SU-DHL-6 (cell line): Measurements from ENCODE around the gene KASH5.

Source experiments
- H2AFZ ChIP-seq: fragments of 200-600 bp; sonication (generic); 2 replicates; pipeline ENCODE4 v1.6.1; 2014; ENCODE audit warnings: low read depth, mild to moderate bottlenecking, moderate library complexity, mixed read lengths, antibody characterized with exemption, low read length; ENCODE audit not compliant: severe bottlenecking
- H3F3A ChIP-seq: fragments of 200-600 bp; shearing (Covaris generic); 2 replicates; pipeline ENCODE4 v1.6.0; 2016; ENCODE audit warnings: antibody characterized with exemption, mild to moderate bottlenecking; ENCODE audit not compliant: insufficient read depth
- H3K27ac ChIP-seq: fragments of 200-600 bp; sonication (generic); 2 replicates; pipeline ENCODE4 v1.5.1; 2016; ENCODE audit warnings: low read depth, mild to moderate bottlenecking, low read length, moderate library complexity, mixed read lengths
- H3K27me3 ChIP-seq: fragments of 200-600 bp; sonication (generic), shearing (Covaris generic); 2 replicates; pipeline ENCODE4 v1.6.0; 2014; ENCODE audit warnings: mild to moderate bottlenecking, low read length
- H3K36me3 ChIP-seq: fragments of 200-600 bp; sonication (generic); 2 replicates; pipeline ENCODE4 v1.6.1; 2014; ENCODE audit warnings: mild to moderate bottlenecking, low read length, mixed read lengths
- H3K4me2 ChIP-seq: fragments of 300-600, 200-600 bp; shearing (Covaris generic), sonication (generic); 2 replicates; pipeline ENCODE4 v1.6.0; 2014; ENCODE audit warnings: low read length, low read depth, mild to moderate bottlenecking; ENCODE audit not compliant: poor library complexity, severe bottlenecking
- H3K4me3 ChIP-seq: fragments of 200-600 bp; sonication (generic); 2 replicates; pipeline ENCODE4 v1.5.1; 2014; ENCODE audit warnings: antibody characterized with exemption, low read length, mild to moderate bottlenecking, mixed read lengths; ENCODE audit not compliant: insufficient read depth, poor library complexity, severe bottlenecking
- H3K79me2 ChIP-seq: fragments of 200-600 bp; sonication (generic); 2 replicates; pipeline ENCODE4 v1.6.1; 2014; ENCODE audit warnings: mild to moderate bottlenecking, low read length, moderate library complexity; ENCODE audit not compliant: insufficient read depth
- H3K9ac ChIP-seq: fragments of 200-600 bp; sonication (generic); 2 replicates; pipeline ENCODE4 v1.7.0; 2014; ENCODE audit warnings: mild to moderate bottlenecking, low read length
- H3K9me2 ChIP-seq: fragments of 200-600 bp; sonication (generic); replicated peaks from 2 replicates; pipeline ENCODE4 v1.6.1; 2014; ENCODE audit warnings: low read length; ENCODE audit not compliant: insufficient read depth
- H3K9me3 ChIP-seq: fragments of 200-600 bp; sonication (generic); 2 replicates; pipeline ENCODE4 v1.6.1; 2014; ENCODE audit warnings: low read length, mixed read lengths; ENCODE audit not compliant: insufficient read depth
- H4K20me1 ChIP-seq: fragments of 200-600 bp; sonication (generic); 2 replicates; pipeline ENCODE4 v1.6.1; 2014; ENCODE audit warnings: low read depth, mild to moderate bottlenecking, antibody characterized with exemption, low read length, moderate library complexity, mixed read lengths
- EZH2phosphoT487 ChIP-seq: fragments of 200-600 bp; sonication (generic), shearing (Covaris generic); conservative IDR thresholded peaks from 2 replicates; pipeline ENCODE4 v1.6.1; 2018; ENCODE audit warnings: mild to moderate bottlenecking, antibody characterized with exemption, low read length, moderate library complexity, mixed read lengths
- TF ChIP-seq, protein P1 (sequence below): fragments of 200-600 bp; sonication (generic); IDR thresholded peaks from one replicate; pipeline ENCODE4 v1.5.1; 2017; ENCODE audit warnings: antibody characterized with exemption, mild to moderate bottlenecking, low read length, moderate library complexity; ENCODE audit not compliant: insufficient read depth, poor library complexity, severe bottlenecking

The KASH5 gene

DNA sequence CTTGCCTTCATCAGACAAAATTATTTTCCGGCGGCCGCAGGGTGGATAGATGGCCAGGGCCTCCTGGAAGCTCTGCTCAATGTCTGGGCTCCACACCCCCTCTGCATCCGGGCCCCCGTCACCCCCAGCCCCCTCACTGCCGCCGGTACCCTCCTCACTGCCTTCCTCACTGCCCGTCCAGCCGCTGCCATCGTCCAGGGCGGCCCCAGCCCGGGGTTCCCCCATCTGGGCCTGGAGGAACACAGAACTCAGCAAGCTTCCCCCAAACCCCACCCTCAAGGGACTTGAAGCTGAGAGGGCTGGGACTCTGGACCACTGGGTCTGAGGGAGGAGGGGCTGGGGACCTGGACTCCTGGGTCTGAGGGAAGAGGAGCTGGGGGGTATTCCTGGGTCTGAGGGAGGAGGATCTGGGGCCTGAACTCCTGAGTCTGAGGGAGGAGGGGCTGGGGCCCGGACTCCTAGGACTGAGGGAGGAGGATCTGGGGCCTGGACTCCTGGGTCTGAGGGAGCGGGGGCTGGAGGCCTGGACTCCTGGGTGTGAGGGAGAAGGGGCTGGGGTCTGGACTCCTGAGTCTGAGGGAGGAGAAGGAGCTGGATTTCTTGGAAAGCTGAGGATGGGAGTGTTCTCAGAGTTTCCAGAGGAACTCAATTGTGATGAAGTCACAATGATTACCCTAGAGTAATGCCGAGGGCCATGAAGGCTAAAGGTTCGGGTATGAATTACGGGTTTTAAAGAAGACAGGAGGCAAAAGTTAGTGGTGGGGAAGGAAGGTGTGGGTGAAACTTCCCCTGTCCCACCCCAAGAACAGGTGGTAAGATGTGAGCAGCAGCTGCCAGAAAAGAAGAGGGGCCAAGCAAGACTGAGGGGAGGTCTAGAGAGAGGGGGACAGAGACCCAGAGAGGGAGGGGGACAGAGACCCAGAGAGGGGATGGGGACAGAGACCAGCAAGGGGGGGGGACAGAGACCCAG is 27.9 kb upstream of the KASH5 start:
- no peaks in the 10 kb centered on the region for H3K9me2 ChIP-seq
- H3K27me3 ChIP-seq = no peaks in the 10 kb centered on the region
- no peak overlapping the region for H3K9ac ChIP-seq
- no peaks in the 10 kb centered on the region for H3K79me2 ChIP-seq
- TF ChIP-seq, protein P1, sequence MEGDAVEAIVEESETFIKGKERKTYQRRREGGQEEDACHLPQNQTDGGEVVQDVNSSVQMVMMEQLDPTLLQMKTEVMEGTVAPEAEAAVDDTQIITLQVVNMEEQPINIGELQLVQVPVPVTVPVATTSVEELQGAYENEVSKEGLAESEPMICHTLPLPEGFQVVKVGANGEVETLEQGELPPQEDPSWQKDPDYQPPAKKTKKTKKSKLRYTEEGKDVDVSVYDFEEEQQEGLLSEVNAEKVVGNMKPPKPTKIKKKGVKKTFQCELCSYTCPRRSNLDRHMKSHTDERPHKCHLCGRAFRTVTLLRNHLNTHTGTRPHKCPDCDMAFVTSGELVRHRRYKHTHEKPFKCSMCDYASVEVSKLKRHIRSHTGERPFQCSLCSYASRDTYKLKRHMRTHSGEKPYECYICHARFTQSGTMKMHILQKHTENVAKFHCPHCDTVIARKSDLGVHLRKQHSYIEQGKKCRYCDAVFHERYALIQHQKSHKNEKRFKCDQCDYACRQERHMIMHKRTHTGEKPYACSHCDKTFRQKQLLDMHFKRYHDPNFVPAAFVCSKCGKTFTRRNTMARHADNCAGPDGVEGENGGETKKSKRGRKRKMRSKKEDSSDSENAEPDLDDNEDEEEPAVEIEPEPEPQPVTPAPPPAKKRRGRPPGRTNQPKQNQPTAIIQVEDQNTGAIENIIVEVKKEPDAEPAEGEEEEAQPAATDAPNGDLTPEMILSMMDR = no peak
- no peak for TF ChIP-seq EZH2phosphoT487
- no peak overlapping the region for H3K4me3 ChIP-seq
- no peaks in the 10 kb centered on the region for H4K20me1 ChIP-seq
- H3F3A ChIP-seq = no peaks in the 10 kb centered on the region
- no peaks in the 10 kb centered on the region for H3K9me3 ChIP-seq
- H3K4me2 ChIP-seq = no peak overlapping the region
- H2AFZ ChIP-seq = no peak overlapping the region
- no peaks in the 10 kb centered on the region for H3K36me3 ChIP-seq
- no peak overlapping the region for H3K27ac ChIP-seq

DNA sequence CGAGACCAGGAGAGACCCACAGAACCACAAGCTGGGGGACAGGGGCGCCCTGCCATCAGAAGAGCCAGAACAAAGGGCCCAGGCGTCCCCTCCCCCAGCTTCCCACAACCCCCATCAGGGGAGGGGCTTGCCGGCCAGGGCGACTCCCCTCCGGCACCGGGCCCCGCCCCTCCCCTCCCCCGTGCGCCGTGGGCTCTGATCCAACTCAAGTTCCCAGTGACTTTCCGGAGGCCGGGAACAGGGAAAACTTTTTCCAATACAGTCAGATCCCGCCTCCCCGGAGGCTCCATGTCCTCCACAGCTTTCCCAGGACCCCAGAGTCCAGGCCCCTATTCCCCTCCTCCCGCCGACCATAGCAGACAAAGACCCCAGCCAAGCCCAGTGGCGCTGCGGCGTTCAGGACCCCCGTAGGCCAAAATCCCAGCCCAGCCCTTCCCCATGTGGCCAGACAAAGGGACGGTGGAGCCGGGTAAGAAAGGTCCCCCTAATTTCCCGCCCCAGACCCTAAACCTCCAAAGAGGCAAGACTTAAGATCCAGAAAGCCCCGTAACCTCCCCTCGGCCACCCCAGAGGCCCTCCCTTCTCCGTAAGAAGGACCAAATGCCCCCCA is 26.5 kb upstream of the KASH5 start:
- no peak overlapping the region for H3K4me2 ChIP-seq
- no peak for TF ChIP-seq EZH2phosphoT487
- TF ChIP-seq, protein P1 = no peak

DNA sequence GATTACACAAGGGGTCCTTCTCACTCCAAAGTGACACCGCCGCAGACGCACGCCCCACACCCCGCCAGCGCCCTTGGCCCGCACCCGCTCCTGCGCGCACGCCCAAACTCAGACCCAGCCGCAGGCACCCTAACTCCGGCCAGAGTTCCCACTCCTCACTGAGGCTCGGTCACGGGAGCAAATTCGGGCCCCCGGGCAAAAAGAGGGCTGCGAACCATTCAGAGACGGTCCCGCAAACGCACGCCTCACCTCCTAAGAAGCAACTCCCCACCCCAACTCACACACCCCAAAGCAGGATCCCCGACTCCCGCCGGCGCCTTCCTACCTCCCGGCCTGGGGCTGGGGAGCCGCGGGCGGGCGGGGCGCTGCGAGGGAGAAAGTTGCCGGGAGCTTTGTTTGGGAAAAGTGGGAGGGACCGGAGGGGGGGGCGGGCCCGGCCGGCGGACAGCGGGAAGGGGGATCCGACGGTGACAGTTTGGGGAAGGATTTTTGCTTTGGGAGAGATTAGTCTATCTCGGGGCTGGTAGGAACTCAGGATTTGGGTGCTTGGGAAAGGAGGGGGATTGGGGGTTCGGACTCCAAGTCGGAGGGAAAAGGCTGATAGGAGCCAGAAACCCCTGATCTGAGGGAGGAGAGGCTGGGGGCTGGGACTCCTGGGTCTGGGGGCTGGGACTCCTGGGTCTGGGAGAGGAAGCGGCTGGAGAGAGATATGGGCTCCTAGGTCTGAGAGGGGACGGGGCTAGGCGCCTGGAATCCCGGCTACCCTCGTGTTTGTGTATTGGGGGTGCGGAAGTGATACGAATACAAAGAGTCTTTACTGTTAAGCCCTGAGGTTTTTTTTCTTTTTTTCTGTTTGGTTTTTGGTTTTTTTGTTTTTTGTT is 25.8 kb upstream of the KASH5 start, which contains the start of gene TEAD2:
TSS of gene TEAD2 (minus strand) at position 369 of the 881 bp plus-strand sequence. CDS start 2,341 bp downstream, outside the sequence.
- no peaks in the 10 kb centered on the region for H3K27me3 ChIP-seq
- no peaks in the 10 kb centered on the region for H3K36me3 ChIP-seq
- no peak within 1 kb of the TSS for H2AFZ ChIP-seq
- H4K20me1 ChIP-seq = no peaks in the 10 kb centered on the region
- H3K4me2 ChIP-seq = no peak within 1 kb of the TSS
- no peak for TF ChIP-seq EZH2phosphoT487
- TF ChIP-seq, protein P1 = no peak
- H3K79me2 ChIP-seq = no peaks in the 10 kb centered on the region
- H3K9me2 ChIP-seq = no peaks in the 10 kb centered on the region
- no peak within 1 kb of the TSS for H3K27ac ChIP-seq
- H3F3A ChIP-seq = no peaks in the 10 kb centered on the region; the same call in 1 of the 2 replicates
- no peak within 1 kb of the TSS for H3K9ac ChIP-seq
- H3K4me3 ChIP-seq = no peak within 1 kb of the TSS
- H3K9me3 ChIP-seq = no peaks in the 10 kb centered on the region

More for the DNA sequence above, 26.5 kb upstream of the KASH5 start:
- no peaks in the 10 kb centered on the region; the same call in 1 of the 2 replicates for H3F3A ChIP-seq
- H3K36me3 ChIP-seq = no peaks in the 10 kb centered on the region
- no peaks in the 10 kb centered on the region for H3K79me2 ChIP-seq
- H3K9ac ChIP-seq = no peak overlapping the region
- H2AFZ ChIP-seq = no peak overlapping the region
- H3K9me2 ChIP-seq = no peaks in the 10 kb centered on the region
- H4K20me1 ChIP-seq = no peaks in the 10 kb centered on the region
- no peaks in the 10 kb centered on the region for H3K27me3 ChIP-seq
- H3K4me3 ChIP-seq = no peak overlapping the region
- H3K27ac ChIP-seq = no peak overlapping the region
- H3K9me3 ChIP-seq = no peaks in the 10 kb centered on the region
